Neural progenitor cell (in vitro differentiated cells): Measurements from ENCODE around the gene ANO2.

Experiments
- CTCF ChIP-seq: fragments of 200-600 bp; sonication (generic); IDR thresholded peaks from 2 replicates; pipeline ENCODE4 v1.5.1; 2017; ENCODE audit warnings: antibody characterized with exemption, mild to moderate bottlenecking
- EZH2 ChIP-seq: fragments of 200-600 bp; sonication (generic); IDR thresholded peaks from 2 replicates; pipeline ENCODE4 v1.6.1; 2017; ENCODE audit warnings: antibody characterized with exemption, mild to moderate bottlenecking, moderate library complexity
- EZH2phosphoT487 ChIP-seq: fragments of 200-600 bp; sonication (generic); IDR thresholded peaks from 2 replicates; pipeline ENCODE4 v1.6.1; 2017; ENCODE audit warnings: antibody characterized with exemption

DNA sequence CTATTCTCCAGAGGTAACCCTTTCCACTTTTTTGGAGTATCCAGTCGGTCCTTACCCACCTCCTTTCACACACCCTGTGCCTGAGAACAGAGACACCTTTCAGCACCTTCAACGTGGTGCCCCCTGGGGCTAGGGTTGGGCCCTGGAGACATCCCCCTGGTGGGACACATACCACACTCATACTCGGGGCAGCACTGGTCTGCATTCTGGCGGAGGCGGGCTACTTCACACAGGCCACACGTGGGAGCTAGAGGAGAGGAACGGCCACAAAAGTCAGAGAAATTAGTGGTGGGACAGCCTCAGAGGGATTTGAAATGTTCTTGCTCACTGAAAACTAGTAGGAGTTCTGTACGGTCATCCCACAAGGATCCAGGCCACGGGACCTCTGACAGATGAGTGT, 39.8 kb upstream of the ANO2 start:
- TF ChIP-seq CTCF (no peak), EZH2 (no peak), EZH2phosphoT487 (no peak)
